Endothelial cell (in vitro differentiated cells): Measurements from ENCODE around the gene TBCK. TPM values are rescaled to one million over a fixed set of nuclear protein-coding genes. Genes with fewer than 3 reads are reported as not detected.

Experiments used
- DNase-seq: peaks from one replicate; pipeline ENCODE4 v3.0.0; 2021; ENCODE audit warnings: low spot score
- H3K27ac Mint-ChIP-seq: one replicate; pipeline ENCODE4 v1.8.0; 2021; ENCODE audit warnings: mixed read lengths, inconsistent platforms; ENCODE audit not compliant: unreplicated experiment
- H3K27me3 Mint-ChIP-seq: one replicate; pipeline ENCODE4 v1.8.0; 2021; ENCODE audit warnings: mild to moderate bottlenecking, moderate library complexity, mixed read lengths, inconsistent platforms; ENCODE audit not compliant: unreplicated experiment
- H3K36me3 Mint-ChIP-seq: one replicate; pipeline ENCODE4 v1.8.0; 2021; ENCODE audit warnings: mild to moderate bottlenecking, low read depth, mixed read lengths, inconsistent platforms; ENCODE audit not compliant: unreplicated experiment
- H3K4me1 Mint-ChIP-seq: one replicate; pipeline ENCODE4 v1.8.0; 2021; ENCODE audit warnings: mild to moderate bottlenecking, mixed read lengths, inconsistent platforms; ENCODE audit not compliant: unreplicated experiment
- H3K4me3 Mint-ChIP-seq: one replicate; pipeline ENCODE4 v1.8.0; 2021; ENCODE audit warnings: mild to moderate bottlenecking, mixed read lengths, inconsistent platforms; ENCODE audit not compliant: unreplicated experiment
- H3K9me3 Mint-ChIP-seq: one replicate; pipeline ENCODE4 v1.8.0; 2021; ENCODE audit warnings: mixed read lengths, inconsistent platforms; ENCODE audit not compliant: unreplicated experiment
- total RNA-seq: library from RNA; stranded (reverse); fragmentation: NEBNext Ultra II Directional; extraction: Animal tissue kit (Norgen Biotek cat#: 25700); gene quantifications from one replicate; pipeline ENCODE4 v1.2.1, GENCODE V29; 2021; ENCODE audit not compliant: unreplicated experiment
- TF ChIP-seq, protein P1 (sequence below): fragments of 200-600 bp; sonication (generic); IDR thresholded peaks from one replicate; pipeline ENCODE4 v1.5.0; 2021; ENCODE audit warnings: antibody characterized with exemption; ENCODE audit not compliant: unreplicated experiment

TBCK gene
- total RNA-seq, 1 donor from 2014 or later = 48.6 TPM

DNA sequence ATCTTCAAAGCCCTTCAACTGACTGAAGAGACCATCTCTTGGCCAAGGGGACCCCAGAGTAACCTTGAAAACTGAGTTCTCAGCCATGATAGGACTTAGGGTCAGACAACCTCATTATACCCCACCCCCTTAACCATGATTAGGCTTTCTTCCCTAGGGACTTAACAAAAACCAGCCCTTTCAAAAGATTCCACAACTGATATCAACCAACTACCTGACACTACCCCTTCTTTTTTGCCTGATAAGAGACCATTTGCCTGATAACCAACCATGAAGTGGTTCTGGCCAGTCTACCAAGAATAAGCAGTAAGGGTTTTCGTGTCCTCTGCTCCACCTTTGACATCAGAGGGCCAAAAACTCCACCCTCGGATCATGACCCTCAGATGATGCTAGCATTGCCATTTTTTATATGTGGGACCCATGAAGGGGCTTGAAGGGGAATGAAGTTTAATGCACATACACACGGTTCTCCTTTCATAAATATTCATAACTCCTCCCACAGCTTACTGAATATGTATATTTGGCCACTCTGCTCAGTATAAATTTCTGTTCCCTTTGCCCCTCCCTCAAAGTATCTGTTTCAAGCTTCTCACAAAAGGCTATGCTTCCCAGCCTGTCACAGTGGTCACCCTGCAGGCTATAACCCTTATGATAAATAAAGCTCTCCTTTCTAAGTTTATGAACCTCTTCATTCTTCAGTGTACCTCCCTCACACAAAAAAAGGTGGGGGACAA is 12.3 kb downstream of the TBCK start:
- Mint-ChIP-seq H3K27ac (no peak overlapping the region), H3K4me3 (no peak overlapping the region)

DNA sequence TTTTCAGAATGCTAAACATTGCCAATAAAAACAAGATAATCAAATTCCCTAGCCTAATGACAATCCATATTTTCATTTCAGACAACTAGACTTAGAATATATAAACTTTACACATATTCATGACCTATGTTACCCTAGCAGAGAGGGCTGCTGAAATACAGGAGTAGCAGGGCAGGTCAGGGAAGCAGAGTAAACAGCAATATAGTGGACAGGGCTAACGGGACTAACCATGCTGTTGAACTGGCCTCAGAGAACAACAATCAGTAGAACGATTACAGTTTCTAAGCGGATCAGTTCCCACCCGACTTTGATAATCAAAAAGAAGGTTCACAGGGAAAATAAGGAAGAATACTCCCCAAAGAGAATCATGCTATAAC is 14.0 kb downstream of the TBCK start:
- Mint-ChIP-seq H3K4me1 (peaks cover 8% of the 10 kb centered on the region), H3K9me3 (no peaks in the 10 kb centered on the region), H3K27me3 (peaks cover 2% of the 10 kb centered on the region), H3K4me3 (no peak overlapping the region), H3K27ac (peak overlapping the region; percentile 32), H3K36me3 (peaks cover 13% of the 10 kb centered on the region)
- TF ChIP-seq, protein P1, sequence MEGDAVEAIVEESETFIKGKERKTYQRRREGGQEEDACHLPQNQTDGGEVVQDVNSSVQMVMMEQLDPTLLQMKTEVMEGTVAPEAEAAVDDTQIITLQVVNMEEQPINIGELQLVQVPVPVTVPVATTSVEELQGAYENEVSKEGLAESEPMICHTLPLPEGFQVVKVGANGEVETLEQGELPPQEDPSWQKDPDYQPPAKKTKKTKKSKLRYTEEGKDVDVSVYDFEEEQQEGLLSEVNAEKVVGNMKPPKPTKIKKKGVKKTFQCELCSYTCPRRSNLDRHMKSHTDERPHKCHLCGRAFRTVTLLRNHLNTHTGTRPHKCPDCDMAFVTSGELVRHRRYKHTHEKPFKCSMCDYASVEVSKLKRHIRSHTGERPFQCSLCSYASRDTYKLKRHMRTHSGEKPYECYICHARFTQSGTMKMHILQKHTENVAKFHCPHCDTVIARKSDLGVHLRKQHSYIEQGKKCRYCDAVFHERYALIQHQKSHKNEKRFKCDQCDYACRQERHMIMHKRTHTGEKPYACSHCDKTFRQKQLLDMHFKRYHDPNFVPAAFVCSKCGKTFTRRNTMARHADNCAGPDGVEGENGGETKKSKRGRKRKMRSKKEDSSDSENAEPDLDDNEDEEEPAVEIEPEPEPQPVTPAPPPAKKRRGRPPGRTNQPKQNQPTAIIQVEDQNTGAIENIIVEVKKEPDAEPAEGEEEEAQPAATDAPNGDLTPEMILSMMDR = no peak
- no peak for DNase-seq

More for the DNA sequence above, 12.3 kb downstream of the TBCK start:
- no peak for DNase-seq
- peaks cover 2% of the 10 kb centered on the region for H3K27me3 Mint-ChIP-seq
- H3K36me3 Mint-ChIP-seq = peaks cover 11% of the 10 kb centered on the region
- H3K9me3 Mint-ChIP-seq = no peaks in the 10 kb centered on the region
- H3K4me1 Mint-ChIP-seq = peaks cover 8% of the 10 kb centered on the region
- TF ChIP-seq, protein P1 = no peak

DNA sequence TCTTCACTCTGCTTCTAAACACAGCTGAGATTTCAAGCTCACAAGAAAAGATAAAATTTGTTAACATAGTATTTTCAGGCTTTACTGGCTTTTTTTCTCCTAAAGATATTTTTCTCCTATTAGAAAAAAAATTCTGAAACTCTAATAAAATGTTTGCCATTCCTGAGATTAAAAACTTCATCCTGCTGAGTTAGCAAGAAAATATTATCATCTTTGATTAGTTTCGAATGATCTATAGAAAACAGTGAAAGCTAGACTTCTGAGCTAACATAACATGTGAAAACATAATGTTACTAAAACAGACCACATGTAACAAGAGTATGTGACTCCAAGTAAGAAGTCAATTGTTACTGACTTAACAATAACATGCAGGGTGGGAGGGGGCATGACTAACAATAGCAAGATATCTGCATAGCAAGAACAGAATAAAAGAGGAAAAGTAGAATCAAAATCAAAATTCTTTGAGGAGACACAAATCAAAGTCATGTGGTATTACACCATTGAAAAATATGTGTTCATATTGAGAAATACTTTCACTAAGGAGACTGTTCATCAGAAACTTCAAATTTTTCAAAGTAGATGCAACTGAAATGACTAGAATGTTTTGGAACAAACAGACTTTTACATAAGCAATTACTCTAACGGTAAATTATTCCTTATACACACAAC is 14.5 kb downstream of the TBCK start:
- TF ChIP-seq, protein P1 = no peak
- Mint-ChIP-seq H3K9me3 (no peaks in the 10 kb centered on the region), H3K36me3 (peaks cover 12% of the 10 kb centered on the region), H3K27ac (no peak overlapping the region), H3K27me3 (peaks cover 2% of the 10 kb centered on the region), H3K4me1 (peaks cover 8% of the 10 kb centered on the region), H3K4me3 (no peak overlapping the region)
- DNase-seq = no peak

DNA sequence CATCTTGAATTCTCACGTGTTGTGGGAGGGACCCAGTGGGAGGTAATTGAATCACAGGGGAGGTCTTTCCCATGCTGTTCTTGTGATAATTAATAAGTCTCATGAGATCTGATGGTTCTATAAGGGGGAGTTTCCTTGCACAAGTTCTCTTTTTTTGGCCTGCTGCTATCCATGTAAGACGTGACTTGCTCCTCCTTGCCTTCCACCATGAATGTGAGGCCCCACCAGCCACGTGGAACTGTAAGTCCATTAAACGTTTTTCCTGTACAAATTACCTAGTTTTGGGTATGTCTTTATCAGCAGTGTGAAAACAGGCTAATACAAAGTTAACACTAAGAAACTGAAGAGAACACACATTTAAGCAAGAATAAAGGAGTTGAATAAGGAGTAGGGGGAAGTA is 16.0 kb downstream of the TBCK start:
- H3K4me1 Mint-ChIP-seq = peaks cover 8% of the 10 kb centered on the region
- H3K4me3 Mint-ChIP-seq = no peak overlapping the region
- H3K27ac Mint-ChIP-seq = no peak overlapping the region
- peaks cover 2% of the 10 kb centered on the region for H3K27me3 Mint-ChIP-seq
- TF ChIP-seq, protein P1 = no peak
- no peak for DNase-seq
- H3K36me3 Mint-ChIP-seq = peaks cover 10% of the 10 kb centered on the region
- no peaks in the 10 kb centered on the region for H3K9me3 Mint-ChIP-seq
